PC-9 (cell line): Measurements from ENCODE around the gene APOL2.

Experiments used
- EZH2 ChIP-seq: fragments of 200-600 bp; sonication (generic); IDR thresholded peaks from 2 replicates; pipeline ENCODE4 v1.8.0; 2017; ENCODE audit warnings: antibody characterized with exemption, low read depth
- TF ChIP-seq, protein P1 (sequence below): fragments of 200-600 bp; sonication (generic); conservative IDR thresholded peaks from 2 replicates; pipeline ENCODE4 v1.6.1; 2017; ENCODE audit warnings: mixed run types, antibody characterized with exemption, mild to moderate bottlenecking, moderate library complexity

GRCh38 chr22:36257948-36258670, 18.8 kb upstream of the APOL2 start:
- TF ChIP-seq, protein P1, sequence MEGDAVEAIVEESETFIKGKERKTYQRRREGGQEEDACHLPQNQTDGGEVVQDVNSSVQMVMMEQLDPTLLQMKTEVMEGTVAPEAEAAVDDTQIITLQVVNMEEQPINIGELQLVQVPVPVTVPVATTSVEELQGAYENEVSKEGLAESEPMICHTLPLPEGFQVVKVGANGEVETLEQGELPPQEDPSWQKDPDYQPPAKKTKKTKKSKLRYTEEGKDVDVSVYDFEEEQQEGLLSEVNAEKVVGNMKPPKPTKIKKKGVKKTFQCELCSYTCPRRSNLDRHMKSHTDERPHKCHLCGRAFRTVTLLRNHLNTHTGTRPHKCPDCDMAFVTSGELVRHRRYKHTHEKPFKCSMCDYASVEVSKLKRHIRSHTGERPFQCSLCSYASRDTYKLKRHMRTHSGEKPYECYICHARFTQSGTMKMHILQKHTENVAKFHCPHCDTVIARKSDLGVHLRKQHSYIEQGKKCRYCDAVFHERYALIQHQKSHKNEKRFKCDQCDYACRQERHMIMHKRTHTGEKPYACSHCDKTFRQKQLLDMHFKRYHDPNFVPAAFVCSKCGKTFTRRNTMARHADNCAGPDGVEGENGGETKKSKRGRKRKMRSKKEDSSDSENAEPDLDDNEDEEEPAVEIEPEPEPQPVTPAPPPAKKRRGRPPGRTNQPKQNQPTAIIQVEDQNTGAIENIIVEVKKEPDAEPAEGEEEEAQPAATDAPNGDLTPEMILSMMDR: no peak
- no peak for TF ChIP-seq EZH2
